Smooth muscle cell (in vitro differentiated cells): ENCODE data around the gene USP49. TPM values are rescaled to one million over a fixed set of nuclear protein-coding genes. Genes with fewer than 3 reads are reported as not detected.

Experiments
- DNase-seq: peaks from one replicate; lab custom pipeline; 2025; ENCODE audit not compliant: unreplicated experiment; lab: John Stamatoyannopoulos, UW
- H2AFZ ChIP-seq: fragments of 200-600 bp; sonication (generic); 2 replicates; pipeline ENCODE4 v1.6.0; 2016; ENCODE audit warnings: antibody characterized with exemption, low read depth, mild to moderate bottlenecking
- H3F3A ChIP-seq: fragments of 200-600 bp; sonication (generic); 2 replicates; pipeline ENCODE4 v1.6.0; 2017; ENCODE audit warnings: antibody characterized with exemption, low read depth
- H3K27ac ChIP-seq: fragments of 200-600 bp; sonication (generic); 2 replicates; pipeline ENCODE4 v1.5.1; 2016; ENCODE audit warnings: low read depth, mild to moderate bottlenecking
- H3K27me3 ChIP-seq: fragments of 200-600 bp; sonication (generic); 2 replicates; pipeline ENCODE4 v1.6.1; 2016; ENCODE audit warnings: low read depth, mild to moderate bottlenecking
- H3K36me3 ChIP-seq: fragments of 200-600 bp; sonication (generic); 2 replicates; pipeline ENCODE4 v1.5.1; 2016; ENCODE audit warnings: low read depth
- H3K4me1 ChIP-seq: fragments of 200-600 bp; sonication (generic); 2 replicates; pipeline ENCODE4 v1.5.1; 2016; ENCODE audit warnings: low read depth
- H3K4me2 ChIP-seq: fragments of 200-600 bp; sonication (generic); 2 replicates; pipeline ENCODE4 v1.6.0; 2016; ENCODE audit warnings: mild to moderate bottlenecking
- H3K4me3 ChIP-seq: fragments of 200-600 bp; sonication (generic); 2 replicates; pipeline ENCODE4 v1.5.1; 2016; ENCODE audit warnings: mild to moderate bottlenecking
- H3K79me2 ChIP-seq: fragments of 200-600 bp; sonication (generic); 2 replicates; pipeline ENCODE4 v1.6.0; 2016; ENCODE audit warnings: low read depth, mild to moderate bottlenecking
- H3K9ac ChIP-seq: fragments of 200-600 bp; sonication (generic); 2 replicates; pipeline ENCODE4 v1.6.0; 2016; ENCODE audit warnings: low read depth
- H3K9me3 ChIP-seq: fragments of 200-600 bp; sonication (generic); replicated peaks from 2 replicates; pipeline ENCODE4 v1.5.1; 2016; ENCODE audit warnings: low read depth
- H4K20me1 ChIP-seq: fragments of 200-600 bp; sonication (generic); 2 replicates; pipeline ENCODE4 v1.6.0; 2016; ENCODE audit warnings: low read depth
- WGBS: methylation state at CpG from one replicate; pipeline ENCODE4 v1.1.7; 2016; ENCODE audit warnings: low lambda C conversion rate; 5-methylcytosine and 5-hydroxymethylcytosine counted together
- polyA plus RNA-seq: library from polyadenylated mRNA; unstranded; fragments of >200 nt; fragmentation: Nextera tagmentation; extraction: Ambion mirVana; gene quantifications from 2 replicates; pipeline ENCODE4 v1.2.1, GENCODE V29; 2016
- total RNA-seq: library from RNA; depleted of rRNA; stranded (reverse); fragments of >200 nt; gene quantifications from 2 replicates; pipeline ENCODE4 v1.2.3, GENCODE V29; 2014
- TF ChIP-seq, protein P1 (sequence below): fragments of 200-600 bp; sonication (generic); IDR thresholded peaks from 2 replicates; pipeline ENCODE4 v1.5.1; 2017; ENCODE audit warnings: borderline replicate concordance, mild to moderate bottlenecking, antibody characterized with exemption; ENCODE audit not compliant: insufficient read depth, poor library complexity, severe bottlenecking

Gene USP49
- total and polyA plus RNA-seq, 2 experiments from 2014 or later = 1.9 to 5.2 TPM

DNA sequence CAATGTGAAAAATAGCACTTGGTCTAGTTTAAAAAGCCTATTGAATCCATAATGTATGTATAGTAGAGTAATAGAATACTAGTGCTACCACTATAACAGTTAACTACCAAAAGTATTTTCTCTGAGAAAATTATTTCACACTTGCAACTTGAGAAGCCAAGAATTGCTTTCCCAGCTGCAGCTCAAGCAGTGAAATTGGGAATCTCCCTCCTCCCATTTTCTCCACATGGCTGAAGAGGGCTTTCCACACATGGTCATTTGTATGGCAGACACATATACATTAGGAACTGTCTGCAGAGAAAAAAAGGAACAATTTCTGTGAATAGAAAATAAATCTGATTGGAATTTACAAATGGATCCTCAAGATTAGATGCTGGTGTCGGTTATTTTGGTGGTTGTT, 73.2 kb downstream of the USP49 start:
- no peak for DNase-seq
- H3K36me3 ChIP-seq = no peaks in the 10 kb centered on the region
- no peaks in the 10 kb centered on the region for H4K20me1 ChIP-seq
- H3K27me3 ChIP-seq = no peaks in the 10 kb centered on the region
- H2AFZ ChIP-seq = no peak overlapping the region
- H3K79me2 ChIP-seq = no peaks in the 10 kb centered on the region
- H3K4me2 ChIP-seq = no peak overlapping the region
- no peaks in the 10 kb centered on the region for H3F3A ChIP-seq
- H3K4me1 ChIP-seq = no peaks in the 10 kb centered on the region
- no peak overlapping the region for H3K27ac ChIP-seq
- H3K9ac ChIP-seq = no peak overlapping the region
- TF ChIP-seq, protein P1, sequence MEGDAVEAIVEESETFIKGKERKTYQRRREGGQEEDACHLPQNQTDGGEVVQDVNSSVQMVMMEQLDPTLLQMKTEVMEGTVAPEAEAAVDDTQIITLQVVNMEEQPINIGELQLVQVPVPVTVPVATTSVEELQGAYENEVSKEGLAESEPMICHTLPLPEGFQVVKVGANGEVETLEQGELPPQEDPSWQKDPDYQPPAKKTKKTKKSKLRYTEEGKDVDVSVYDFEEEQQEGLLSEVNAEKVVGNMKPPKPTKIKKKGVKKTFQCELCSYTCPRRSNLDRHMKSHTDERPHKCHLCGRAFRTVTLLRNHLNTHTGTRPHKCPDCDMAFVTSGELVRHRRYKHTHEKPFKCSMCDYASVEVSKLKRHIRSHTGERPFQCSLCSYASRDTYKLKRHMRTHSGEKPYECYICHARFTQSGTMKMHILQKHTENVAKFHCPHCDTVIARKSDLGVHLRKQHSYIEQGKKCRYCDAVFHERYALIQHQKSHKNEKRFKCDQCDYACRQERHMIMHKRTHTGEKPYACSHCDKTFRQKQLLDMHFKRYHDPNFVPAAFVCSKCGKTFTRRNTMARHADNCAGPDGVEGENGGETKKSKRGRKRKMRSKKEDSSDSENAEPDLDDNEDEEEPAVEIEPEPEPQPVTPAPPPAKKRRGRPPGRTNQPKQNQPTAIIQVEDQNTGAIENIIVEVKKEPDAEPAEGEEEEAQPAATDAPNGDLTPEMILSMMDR = no peak
- no peaks in the 10 kb centered on the region for H3K9me3 ChIP-seq
- WGBS = 96% methylated on average over 1 of the region's 1 CpG
- H3K4me3 ChIP-seq = no peak overlapping the region

DNA sequence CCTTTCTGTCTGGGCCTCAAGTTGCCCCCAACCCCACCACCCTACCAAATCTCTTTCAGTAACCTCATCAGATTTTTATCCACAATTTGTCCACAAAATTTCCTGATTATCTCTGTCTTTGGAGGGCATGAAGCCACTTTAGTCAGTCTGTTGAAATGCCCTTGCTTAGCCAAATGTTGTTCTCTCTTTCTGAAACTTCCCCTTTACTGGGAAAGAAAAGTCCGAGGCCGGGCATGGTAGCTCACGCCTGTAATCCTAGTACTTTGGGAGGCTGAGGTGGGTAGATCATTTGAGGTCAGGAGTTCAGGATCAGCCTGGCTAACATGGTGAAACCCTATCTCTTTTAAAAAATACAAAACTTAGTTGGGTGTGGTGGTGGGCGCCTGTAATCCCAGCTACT, 73.9 kb downstream of the USP49 start:
- 96% methylated on average over 4 of the region's 4 CpGs for WGBS
- Histone ChIP-seq H3K9ac (no peak overlapping the region), H3F3A (no peaks in the 10 kb centered on the region)

DNA sequence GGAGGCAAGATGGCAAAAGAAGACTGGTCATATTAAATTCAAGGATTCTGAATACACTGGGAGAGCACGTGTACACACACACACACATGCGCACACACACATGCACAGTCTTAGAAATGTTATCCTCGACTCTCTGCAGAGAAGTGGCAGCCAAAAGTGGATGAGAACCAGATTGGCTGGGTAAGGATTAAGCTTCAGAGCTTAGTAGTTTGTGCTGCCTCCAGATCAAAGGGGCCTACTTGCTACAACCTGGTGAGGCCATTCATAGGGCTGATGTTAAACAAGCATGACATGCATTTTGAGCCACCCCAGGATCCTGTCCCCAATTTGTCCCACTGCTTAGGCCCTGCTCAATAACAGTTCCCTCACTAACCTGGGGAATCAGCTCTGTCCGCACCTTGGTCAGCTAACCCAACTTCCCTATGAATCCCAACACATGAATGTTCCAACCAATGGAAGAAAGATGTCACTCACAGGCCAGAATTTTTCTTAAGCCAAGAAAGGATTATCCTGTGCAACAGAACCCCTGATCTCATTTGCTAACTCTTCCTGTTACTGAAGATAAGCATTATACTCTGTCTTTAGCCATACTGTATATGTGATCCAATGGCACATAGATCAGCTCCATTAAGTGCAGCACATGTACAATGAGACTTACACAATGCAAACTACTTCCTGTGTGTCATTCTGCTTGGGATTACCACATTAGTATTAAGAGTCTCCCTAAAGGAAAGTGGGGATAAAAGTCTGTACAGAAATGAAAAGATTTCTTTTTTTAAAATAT, 76.7 kb downstream of the USP49 start:
- H3K27me3 ChIP-seq = no peaks in the 10 kb centered on the region
- H4K20me1 ChIP-seq = no peaks in the 10 kb centered on the region
- WGBS = 87% methylated on average over 4 of the region's 4 CpGs
- no peak for DNase-seq
- H3K9me3 ChIP-seq = no peaks in the 10 kb centered on the region
- H3K36me3 ChIP-seq = no peaks in the 10 kb centered on the region
- H3K4me1 ChIP-seq = no peaks in the 10 kb centered on the region
- H3K27ac ChIP-seq = no peak overlapping the region
- no peak overlapping the region for H3K4me3 ChIP-seq
- TF ChIP-seq, protein P1 = no peak
- H3F3A ChIP-seq = no peaks in the 10 kb centered on the region
- H3K4me2 ChIP-seq = no peak overlapping the region
- H2AFZ ChIP-seq = no peak overlapping the region
- H3K79me2 ChIP-seq = no peaks in the 10 kb centered on the region
- H3K9ac ChIP-seq = no peak overlapping the region

More for the DNA sequence above, 73.9 kb downstream of the USP49 start:
- H3K79me2 ChIP-seq = no peaks in the 10 kb centered on the region
- no peak overlapping the region for H3K27ac ChIP-seq
- no peaks in the 10 kb centered on the region for H4K20me1 ChIP-seq
- TF ChIP-seq, protein P1 = no peak
- H3K4me2 ChIP-seq = no peak overlapping the region
- DNase-seq = no peak
- no peaks in the 10 kb centered on the region for H3K36me3 ChIP-seq
- H3K9me3 ChIP-seq = no peaks in the 10 kb centered on the region
- no peak overlapping the region for H3K4me3 ChIP-seq
- H3K27me3 ChIP-seq = no peaks in the 10 kb centered on the region
- no peak overlapping the region for H2AFZ ChIP-seq
- H3K4me1 ChIP-seq = no peaks in the 10 kb centered on the region

DNA sequence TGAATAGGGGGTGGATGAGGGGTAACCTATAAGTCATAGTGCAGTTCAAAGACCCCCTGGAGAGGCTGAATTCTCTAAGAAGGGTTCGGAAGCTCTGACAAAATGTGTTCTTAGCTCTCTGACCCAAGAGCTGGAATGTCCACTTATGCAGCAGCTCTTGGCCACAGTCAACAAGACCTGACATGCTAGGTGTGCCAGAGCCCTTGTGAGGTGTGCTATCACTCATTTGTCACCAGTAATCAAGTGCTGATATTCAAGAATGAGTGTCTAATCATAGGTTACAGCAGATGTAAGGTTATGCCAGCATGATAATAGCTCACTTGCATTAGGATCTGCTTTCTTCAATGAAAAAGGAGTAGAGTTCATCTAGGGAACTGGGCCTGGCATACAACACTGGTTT, 79.6 kb downstream of the USP49 start:
- no peak for DNase-seq

More for the DNA sequence above, 79.6 kb downstream of the USP49 start:
- no peaks in the 10 kb centered on the region for H3K4me1 ChIP-seq
- H3K27me3 ChIP-seq = no peaks in the 10 kb centered on the region
- H3K4me2 ChIP-seq = no peak overlapping the region
- no peak overlapping the region for H3K27ac ChIP-seq
- H3K9ac ChIP-seq = no peak overlapping the region
- no peak overlapping the region for H2AFZ ChIP-seq
- H3K4me3 ChIP-seq = no peak overlapping the region
- H3K36me3 ChIP-seq = no peaks in the 10 kb centered on the region
- WGBS = 84% methylated on average over 1 of the region's 1 CpG
- H3K79me2 ChIP-seq = no peaks in the 10 kb centered on the region
- TF ChIP-seq, protein P1 = no peak
- H3F3A ChIP-seq = no peaks in the 10 kb centered on the region
- H3K9me3 ChIP-seq = no peaks in the 10 kb centered on the region
- no peaks in the 10 kb centered on the region for H4K20me1 ChIP-seq
